ENCODE data around the gene NRG2. TPM values are rescaled to one million over a fixed set of nuclear protein-coding genes. Genes with fewer than 3 reads are reported as not detected.

The NRG2 gene
- polyA plus RNA-seq (2012; ENCODE audit: insufficient read length, low read depth): 4.2 TPM

DNA sequence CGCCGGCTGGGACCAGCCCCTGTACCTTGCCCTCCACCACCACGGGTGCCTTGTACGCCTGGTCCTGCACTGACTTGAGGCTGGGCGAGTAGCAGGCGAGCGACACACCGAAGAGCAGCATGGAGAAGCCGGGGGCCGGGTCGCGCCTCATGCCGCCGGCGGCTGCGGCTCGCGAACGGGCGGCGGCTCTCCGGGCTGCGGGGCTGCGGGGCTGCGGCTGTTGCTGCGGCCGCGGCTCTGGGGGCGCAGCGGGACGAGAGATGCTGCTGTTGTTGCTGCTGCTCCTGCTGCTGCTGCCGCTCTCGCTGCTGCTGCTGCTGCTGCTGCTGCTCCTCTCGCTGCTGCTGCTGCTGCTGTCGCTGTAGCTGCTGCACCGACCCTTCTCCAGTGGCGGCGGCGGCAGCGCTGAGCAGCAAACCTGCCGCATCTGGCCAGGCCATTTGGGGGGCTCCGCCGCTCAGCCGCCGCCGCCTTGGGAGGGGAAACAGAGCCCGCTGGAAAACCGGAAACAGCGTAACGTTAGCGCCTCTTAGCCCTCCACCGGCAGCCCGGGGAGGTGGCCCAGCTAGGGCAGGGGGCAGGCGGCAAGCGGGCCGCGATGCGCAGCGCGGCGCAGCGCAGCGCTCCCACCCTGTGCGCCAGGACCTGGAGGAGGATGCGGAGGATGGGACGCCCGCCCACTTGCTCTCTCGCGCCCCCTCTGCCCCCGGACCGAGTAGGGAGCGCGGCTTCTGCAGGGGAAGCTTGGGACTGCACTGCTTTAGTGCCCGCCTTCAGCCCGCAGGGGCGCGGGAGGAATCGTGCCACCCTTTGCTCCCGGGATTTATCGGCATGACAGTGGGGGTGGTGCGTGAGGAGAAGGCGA lies at the start of gene NRG2:
Gene NRG2, minus strand, starts transcription at position 657 of the 865 bp plus-strand sequence.
- TF ChIP-seq POLR2AphosphoS5 (IDR thresholded peaks at IDR 0.05; ENCODE audit: low read depth, low read length): no peak
- TF ChIP-seq SIN3A (IDR thresholded peaks at IDR 0.05; ENCODE audit: borderline replicate concordance, insufficient read depth, low read length): no peak
- TF ChIP-seq FOXP2 (optimal IDR thresholded peaks at IDR 0.05; ENCODE audit: borderline replicate concordance, extremely low read depth, extremely low read length, insufficient read depth): no peak
- TF ChIP-seq, protein P1, sequence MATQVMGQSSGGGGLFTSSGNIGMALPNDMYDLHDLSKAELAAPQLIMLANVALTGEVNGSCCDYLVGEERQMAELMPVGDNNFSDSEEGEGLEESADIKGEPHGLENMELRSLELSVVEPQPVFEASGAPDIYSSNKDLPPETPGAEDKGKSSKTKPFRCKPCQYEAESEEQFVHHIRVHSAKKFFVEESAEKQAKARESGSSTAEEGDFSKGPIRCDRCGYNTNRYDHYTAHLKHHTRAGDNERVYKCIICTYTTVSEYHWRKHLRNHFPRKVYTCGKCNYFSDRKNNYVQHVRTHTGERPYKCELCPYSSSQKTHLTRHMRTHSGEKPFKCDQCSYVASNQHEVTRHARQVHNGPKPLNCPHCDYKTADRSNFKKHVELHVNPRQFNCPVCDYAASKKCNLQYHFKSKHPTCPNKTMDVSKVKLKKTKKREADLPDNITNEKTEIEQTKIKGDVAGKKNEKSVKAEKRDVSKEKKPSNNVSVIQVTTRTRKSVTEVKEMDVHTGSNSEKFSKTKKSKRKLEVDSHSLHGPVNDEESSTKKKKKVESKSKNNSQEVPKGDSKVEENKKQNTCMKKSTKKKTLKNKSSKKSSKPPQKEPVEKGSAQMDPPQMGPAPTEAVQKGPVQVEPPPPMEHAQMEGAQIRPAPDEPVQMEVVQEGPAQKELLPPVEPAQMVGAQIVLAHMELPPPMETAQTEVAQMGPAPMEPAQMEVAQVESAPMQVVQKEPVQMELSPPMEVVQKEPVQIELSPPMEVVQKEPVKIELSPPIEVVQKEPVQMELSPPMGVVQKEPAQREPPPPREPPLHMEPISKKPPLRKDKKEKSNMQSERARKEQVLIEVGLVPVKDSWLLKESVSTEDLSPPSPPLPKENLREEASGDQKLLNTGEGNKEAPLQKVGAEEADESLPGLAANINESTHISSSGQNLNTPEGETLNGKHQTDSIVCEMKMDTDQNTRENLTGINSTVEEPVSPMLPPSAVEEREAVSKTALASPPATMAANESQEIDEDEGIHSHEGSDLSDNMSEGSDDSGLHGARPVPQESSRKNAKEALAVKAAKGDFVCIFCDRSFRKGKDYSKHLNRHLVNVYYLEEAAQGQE (IDR thresholded peaks at IDR 0.05; ENCODE audit: insufficient read depth in 1 of 2, low read depth in 2 of 2, low read length in 2 of 2): no peak
- no peak for TF ChIP-seq TAF1 (IDR thresholded peaks at IDR 0.05; ENCODE audit: borderline replicate concordance, insufficient read depth, low read length)

DNA sequence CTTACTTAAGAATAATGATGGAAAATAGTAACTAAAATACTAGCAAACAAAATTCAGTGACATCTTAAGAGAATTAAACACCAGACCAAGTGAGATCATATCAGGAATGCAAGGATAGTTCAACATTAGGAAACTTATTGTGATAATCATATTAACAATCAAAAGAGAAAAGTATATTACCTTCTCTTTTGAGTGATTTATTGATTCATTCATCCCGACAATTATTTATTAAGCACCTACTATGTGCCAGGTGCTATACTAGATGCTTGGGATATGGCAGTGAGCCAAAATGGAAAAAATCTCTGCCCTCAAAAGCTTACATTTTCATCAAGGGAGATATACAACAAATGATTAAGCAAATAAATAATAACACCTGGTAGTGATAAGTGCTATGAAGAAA lies 47.2 kb upstream of the NRG2 start:
- TF ChIP-seq FOXP2 (optimal IDR thresholded peaks at IDR 0.05; ENCODE audit: borderline replicate concordance, extremely low read depth, extremely low read length, insufficient read depth): no peak
- TF ChIP-seq, protein P1 (IDR thresholded peaks at IDR 0.05; ENCODE audit: insufficient read depth in 1 of 2, low read depth in 2 of 2, low read length in 2 of 2): no peak
- TF ChIP-seq TAF1 (IDR thresholded peaks at IDR 0.05; ENCODE audit: borderline replicate concordance, insufficient read depth, low read length): no peak
- TF ChIP-seq SIN3A (IDR thresholded peaks at IDR 0.05; ENCODE audit: borderline replicate concordance, insufficient read depth, low read length): no peak
- TF ChIP-seq POLR2AphosphoS5 (IDR thresholded peaks at IDR 0.05; ENCODE audit: low read depth, low read length): no peak

DNA sequence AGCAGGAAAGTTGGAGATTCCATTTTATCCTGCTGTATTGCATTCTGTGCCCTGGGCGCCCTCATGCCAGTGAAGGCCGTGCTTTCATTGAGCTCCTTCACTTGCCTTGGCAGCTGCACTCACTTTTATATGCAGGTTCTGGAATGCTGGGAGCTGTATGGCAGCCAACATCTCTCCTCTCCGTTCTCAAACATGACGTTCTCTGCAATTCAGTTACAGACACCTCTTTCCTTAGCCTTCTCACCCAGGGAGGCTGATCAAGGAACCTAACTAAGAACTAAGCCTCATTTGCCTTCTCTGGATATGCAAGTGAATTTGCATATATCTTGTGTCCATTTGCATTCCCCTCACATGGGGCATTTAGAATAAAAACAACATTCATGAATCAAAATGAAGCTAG lies 41.4 kb upstream of the NRG2 start:
- TF ChIP-seq POLR2AphosphoS5 (IDR thresholded peaks at IDR 0.05; ENCODE audit: low read depth, low read length) (no peak), SIN3A (IDR thresholded peaks at IDR 0.05; ENCODE audit: borderline replicate concordance, insufficient read depth, low read length) (no peak), FOXP2 (optimal IDR thresholded peaks at IDR 0.05; ENCODE audit: borderline replicate concordance, extremely low read depth, extremely low read length, insufficient read depth) (no peak), TAF1 (IDR thresholded peaks at IDR 0.05; ENCODE audit: borderline replicate concordance, insufficient read depth, low read length) (no peak)
- TF ChIP-seq, protein P1 (IDR thresholded peaks at IDR 0.05; ENCODE audit: insufficient read depth in 1 of 2, low read depth in 2 of 2, low read length in 2 of 2): no peak

DNA sequence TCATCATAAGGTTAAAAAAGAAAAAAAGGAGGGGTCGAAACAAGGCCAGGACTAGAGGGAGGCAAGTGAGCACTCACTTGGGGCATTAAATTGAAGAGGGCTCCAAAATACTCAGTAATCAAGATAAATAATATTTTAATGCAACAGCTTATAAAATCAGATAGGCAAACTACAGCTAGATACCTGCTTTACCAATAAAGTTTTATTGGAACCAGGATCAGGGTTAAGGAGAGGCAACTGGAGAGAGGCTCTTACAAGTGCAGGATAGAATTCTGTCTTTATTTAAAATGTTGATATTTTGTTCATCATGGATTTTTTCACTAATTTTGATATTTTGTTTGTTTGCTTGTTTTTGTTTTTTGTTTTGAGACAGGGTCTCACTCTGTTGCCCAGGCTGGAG lies 40.6 kb upstream of the NRG2 start:
- TF ChIP-seq, protein P1 (IDR thresholded peaks at IDR 0.05; ENCODE audit: insufficient read depth in 1 of 2, low read depth in 2 of 2, low read length in 2 of 2): no peak
- TF ChIP-seq FOXP2 (optimal IDR thresholded peaks at IDR 0.05; ENCODE audit: borderline replicate concordance, extremely low read depth, extremely low read length, insufficient read depth): no peak
- no peak for TF ChIP-seq TAF1 (IDR thresholded peaks at IDR 0.05; ENCODE audit: borderline replicate concordance, insufficient read depth, low read length)
- no peak for TF ChIP-seq SIN3A (IDR thresholded peaks at IDR 0.05; ENCODE audit: borderline replicate concordance, insufficient read depth, low read length)
- TF ChIP-seq POLR2AphosphoS5 (IDR thresholded peaks at IDR 0.05; ENCODE audit: low read depth, low read length): no peak

All from PFSK-1 (cell line).